ENCODE results near the gene C10orf120.

- TF ChIP-seq, protein P1, sequence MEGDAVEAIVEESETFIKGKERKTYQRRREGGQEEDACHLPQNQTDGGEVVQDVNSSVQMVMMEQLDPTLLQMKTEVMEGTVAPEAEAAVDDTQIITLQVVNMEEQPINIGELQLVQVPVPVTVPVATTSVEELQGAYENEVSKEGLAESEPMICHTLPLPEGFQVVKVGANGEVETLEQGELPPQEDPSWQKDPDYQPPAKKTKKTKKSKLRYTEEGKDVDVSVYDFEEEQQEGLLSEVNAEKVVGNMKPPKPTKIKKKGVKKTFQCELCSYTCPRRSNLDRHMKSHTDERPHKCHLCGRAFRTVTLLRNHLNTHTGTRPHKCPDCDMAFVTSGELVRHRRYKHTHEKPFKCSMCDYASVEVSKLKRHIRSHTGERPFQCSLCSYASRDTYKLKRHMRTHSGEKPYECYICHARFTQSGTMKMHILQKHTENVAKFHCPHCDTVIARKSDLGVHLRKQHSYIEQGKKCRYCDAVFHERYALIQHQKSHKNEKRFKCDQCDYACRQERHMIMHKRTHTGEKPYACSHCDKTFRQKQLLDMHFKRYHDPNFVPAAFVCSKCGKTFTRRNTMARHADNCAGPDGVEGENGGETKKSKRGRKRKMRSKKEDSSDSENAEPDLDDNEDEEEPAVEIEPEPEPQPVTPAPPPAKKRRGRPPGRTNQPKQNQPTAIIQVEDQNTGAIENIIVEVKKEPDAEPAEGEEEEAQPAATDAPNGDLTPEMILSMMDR (IDR thresholded peaks at IDR 0.05): no peak
- TF ChIP-seq REST (IDR thresholded peaks at IDR 0.05; ENCODE audit: insufficient read depth in 1 of 2, low read depth in 2 of 2, low read length in 1 of 2) (peak; percentile 55 to 79), POLR2AphosphoS5 (IDR thresholded peaks at IDR 0.05; ENCODE audit: low read depth, low read length) (no peak)
These were observed 27.8 kb upstream of the C10orf120 start for GRCh38 chr10:122727426-122727825.
